Brain microvascular endothelial cell (primary cell): ENCODE measurements around the gene ERCC5.

Experiments used
- DNase-seq: peaks from one replicate; pipeline ENCODE4 v3.0.0-alpha.2; 2020
- H3K27ac ChIP-seq: fragments of 250-450 bp; sonication (Bioruptor Pico); 2 replicates; pipeline ENCODE4 v1.5.1; 2020; ENCODE audit warnings: mild to moderate bottlenecking, moderate library complexity
- H3K27me3 ChIP-seq: fragments of 250-450 bp; sonication (Bioruptor Pico); replicated peaks from 2 replicates; pipeline ENCODE4 v1.5.1; 2020; ENCODE audit warnings: mild to moderate bottlenecking
- H3K36me3 ChIP-seq: fragments of 250-450 bp; sonication (Bioruptor Pico); replicated peaks from 2 replicates; pipeline ENCODE4 v1.5.1; 2020; ENCODE audit warnings: mild to moderate bottlenecking
- H3K4me3 ChIP-seq: 2 replicates; pipeline ENCODE4 v1.5.1; 2011; ENCODE audit warnings: low read depth, mild to moderate bottlenecking, control low read depth, low read length, moderate library complexity
- CTCF ChIP-seq: IDR thresholded peaks from 2 replicates; pipeline ENCODE4 v1.5.1; 2011; ENCODE audit warnings: low read depth, mild to moderate bottlenecking, moderate library complexity, low read length, control low read depth, inconsistent platforms; ENCODE audit errors: missing control alignments
- in situ Hi-C: cut with HindIII; loops from 2 replicates; pipeline ENCODE4 v1.10.0; 2017; ENCODE audit warnings: low sequenced_read_pairs, low pct_ligation_motif_present

The ERCC5 gene

DNA sequence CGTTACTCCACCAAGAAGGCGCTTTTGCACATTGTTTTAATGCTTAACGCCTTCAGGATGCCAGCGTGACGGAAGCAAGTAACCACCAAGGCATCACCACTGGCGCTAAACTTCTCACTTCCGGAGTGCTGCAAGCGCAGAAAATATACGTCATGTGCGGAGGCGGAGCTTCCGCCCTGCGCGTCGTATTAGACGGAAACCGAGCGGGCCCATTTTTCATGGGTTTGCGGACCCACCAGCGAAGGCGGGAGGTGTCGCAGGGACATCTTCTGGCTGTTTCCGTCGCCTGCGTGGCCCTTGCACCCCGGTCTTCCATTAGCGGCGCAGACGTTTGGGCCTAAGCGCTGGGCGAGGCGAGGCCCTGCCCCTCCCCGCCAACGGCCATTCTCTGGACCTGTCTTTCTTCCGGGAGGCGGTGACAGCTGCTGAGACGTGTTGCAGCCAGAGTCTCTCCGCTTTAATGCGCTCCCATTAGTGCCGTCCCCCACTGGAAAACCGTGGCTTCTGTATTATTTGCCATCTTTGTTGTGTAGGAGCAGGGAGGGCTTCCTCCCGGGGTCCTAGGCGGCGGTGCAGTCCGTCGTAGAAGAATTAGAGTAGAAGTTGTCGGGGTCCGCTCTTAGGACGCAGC is at the start of gene ERCC5:
Gene ERCC5 (plus strand): TSS at position 403 of the 631 bp plus-strand sequence. CDS start 235 bp downstream, outside the sequence.
- Histone ChIP-seq H3K27ac (peak within 1 kb of the TSS; percentile 88), H3K27me3 (no peaks in the 10 kb centered on the region), H3K36me3 (no peaks in the 10 kb centered on the region), H3K4me3 (peak within 1 kb of the TSS; percentile 93)
- in situ Hi-C loops: no loop called here
- TF ChIP-seq CTCF: no peak
- peak; percentile 93 for DNase-seq

- H3K4me3 ChIP-seq: peak within 1 kb of the TSS; percentile 91
- no peaks in the 10 kb centered on the region for H3K36me3 ChIP-seq
- H3K27ac ChIP-seq: peak within 1 kb of the TSS; percentile 53
- no peaks in the 10 kb centered on the region for H3K27me3 ChIP-seq
- DNase-seq: peak; percentile 95
- TF ChIP-seq CTCF: no peak
- in situ Hi-C loops: no loop called here
Measured at GRCh38 chr13:102798581-102799425, 47.0 kb upstream of the ERCC5 start, which contains the start of the genes BIVM and POGLUT2. Gene BIVM (plus strand): TSS chr13:102799119. CDS start chr13:102807268, 8,149 bp downstream. Gene POGLUT2 (minus strand): TSS chr13:102798976. CDS start chr13:102798670, 306 bp downstream.

- Histone ChIP-seq H3K36me3 (no peaks in the 10 kb centered on the region), H3K27me3 (no peaks in the 10 kb centered on the region), H3K4me3 (peak overlapping the region; percentile 91), H3K27ac (peak overlapping the region; percentile 53)
- in situ Hi-C loops: no loop called here
- peak; percentile 14 for DNase-seq
- TF ChIP-seq CTCF: no peak
Measured at GRCh38 chr13:102799426-102800144, 46.2 kb upstream of the ERCC5 start.

DNA sequence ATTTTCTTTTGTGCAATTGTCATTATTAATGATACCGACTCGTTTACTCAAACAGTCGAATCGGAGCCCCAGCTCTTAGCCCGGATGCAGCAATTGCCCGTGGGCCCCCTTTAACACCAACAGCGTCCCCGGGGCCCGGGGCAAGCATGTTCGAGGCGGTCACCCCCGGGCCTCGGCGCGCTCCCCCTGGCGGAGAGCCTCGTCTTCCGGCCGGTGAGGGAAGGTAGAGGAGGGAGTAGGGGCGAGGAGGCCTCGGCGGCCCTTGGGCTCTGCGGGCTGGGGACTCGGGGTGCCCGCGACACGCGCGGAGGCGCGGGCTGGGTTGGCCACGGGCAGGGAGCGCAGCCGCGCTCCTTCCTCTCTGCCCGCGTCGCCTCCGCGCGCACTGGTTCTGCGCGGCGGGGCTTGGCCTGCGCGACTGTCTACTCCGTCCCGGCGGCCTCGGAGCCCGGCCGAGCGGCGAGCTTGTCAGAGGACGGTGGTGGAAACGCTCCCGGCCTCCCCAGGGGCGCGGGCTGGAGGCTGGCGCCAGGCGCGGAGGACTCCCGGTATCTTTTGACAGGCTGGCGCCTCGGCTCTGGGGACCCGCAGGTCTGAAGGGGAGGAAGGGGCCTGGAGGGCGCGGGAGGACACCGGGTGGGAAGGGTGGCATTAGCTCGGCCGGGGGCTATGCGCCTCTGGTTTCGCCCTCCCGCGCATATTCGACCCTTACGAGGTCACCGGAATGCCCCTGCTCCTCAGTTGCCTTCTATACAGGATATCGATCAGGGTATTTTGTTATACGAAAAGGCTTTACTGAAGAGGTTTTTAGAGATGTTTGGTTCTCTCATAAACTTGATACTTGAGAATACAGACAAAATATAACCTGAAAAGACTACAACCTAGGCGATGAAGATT is 45.4 kb upstream of the ERCC5 start:
- no peaks in the 10 kb centered on the region for H3K36me3 ChIP-seq
- H3K27me3 ChIP-seq: no peaks in the 10 kb centered on the region
- DNase-seq: peak; percentile 57
- TF ChIP-seq CTCF: peak; percentile 85
- H3K4me3 ChIP-seq: peak overlapping the region; percentile 91
- in situ Hi-C loops: no loop called here
- H3K27ac ChIP-seq: peak overlapping the region; percentile 53

DNA sequence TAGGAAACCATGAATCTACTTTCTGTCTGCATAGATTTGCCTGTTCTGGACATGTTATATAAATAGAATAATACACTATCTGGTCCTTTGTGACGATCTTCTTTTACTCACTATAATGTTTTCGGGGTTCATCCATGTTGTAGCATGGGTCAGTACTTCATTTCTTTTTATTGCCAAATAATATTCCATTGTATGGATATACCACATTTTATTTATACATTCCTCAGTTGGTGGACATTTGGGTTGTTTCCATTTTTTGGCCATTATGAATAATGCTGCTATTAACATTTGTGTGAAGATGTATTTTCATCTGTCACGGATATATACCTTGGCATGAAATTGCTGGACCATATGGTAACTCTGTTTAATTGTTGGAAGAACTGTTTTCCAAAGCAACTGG is 40.2 kb upstream of the ERCC5 start:
- in situ Hi-C loops: no loop called here
- no peak overlapping the region for H3K4me3 ChIP-seq
- peaks cover 3% of the 10 kb centered on the region for H3K36me3 ChIP-seq
- H3K27ac ChIP-seq: no peak overlapping the region
- no peak for DNase-seq
- TF ChIP-seq CTCF: no peak
- no peaks in the 10 kb centered on the region for H3K27me3 ChIP-seq
